Upper lobe of left lung (tissue), 4 donors: ENCODE results near the gene RAB3D.

Experiments
- EP300 ChIP-seq, 4 donors: sonication (generic); formaldehyde crosslinking; IDR thresholded peaks; one replicate each; pipeline ENCODE4 v1.5.1; 2017; ENCODE audit warnings: antibody characterized with exemption in 4 of 4, control low read depth in 2 of 4
- POLR2A ChIP-seq, 4 donors: fragments of 450-650 bp; IDR thresholded peaks; one replicate each; pipeline ENCODE4 v1.5.1; 2016 to 2017; ENCODE audit warnings: antibody characterized with exemption in 4 of 4, mild to moderate bottlenecking in 2 of 4
- POLR2AphosphoS5 ChIP-seq, 2 donors: sonication (generic); formaldehyde crosslinking; IDR thresholded peaks; one replicate each; pipeline ENCODE4 v1.5.1; 2017; ENCODE audit warnings: antibody characterized with exemption in 2 of 2
- TF ChIP-seq, protein P1 (sequence below), 6 experiments: fragments of 450-650 bp in 4 of 6; fragments of 200-600 bp in 2 of 6; sonication (generic) in 2 of 6; IDR thresholded peaks; one replicate each; pipeline ENCODE4 v1.5.1; 2016 to 2019; ENCODE audit warnings: antibody characterized with exemption in 6 of 6

DNA sequence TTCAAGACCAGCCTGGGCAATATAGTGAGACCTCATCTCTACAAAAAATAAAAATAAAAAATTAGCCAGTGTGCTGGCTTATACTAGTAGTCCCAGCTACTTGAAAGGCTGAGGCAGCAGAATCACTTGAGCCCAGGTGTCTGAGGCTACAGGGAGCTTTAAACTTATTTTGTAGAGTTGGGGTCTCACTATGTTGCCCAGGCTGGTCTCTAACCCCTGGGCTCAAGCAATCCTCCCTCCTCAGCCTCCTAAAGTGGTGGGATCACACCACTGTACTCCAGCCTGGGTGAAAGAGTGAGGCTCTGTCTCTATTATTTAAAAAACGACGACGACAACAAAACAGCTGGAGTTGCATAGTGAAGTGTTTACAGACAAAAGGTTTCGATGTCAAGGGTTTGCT is 8.0 kb downstream of the RAB3D start:
- TF ChIP-seq POLR2A (IDR thresholded peaks at IDR 0.05): no peak
- no peak for TF ChIP-seq POLR2AphosphoS5 (IDR thresholded peaks at IDR 0.05)
- TF ChIP-seq, protein P1, sequence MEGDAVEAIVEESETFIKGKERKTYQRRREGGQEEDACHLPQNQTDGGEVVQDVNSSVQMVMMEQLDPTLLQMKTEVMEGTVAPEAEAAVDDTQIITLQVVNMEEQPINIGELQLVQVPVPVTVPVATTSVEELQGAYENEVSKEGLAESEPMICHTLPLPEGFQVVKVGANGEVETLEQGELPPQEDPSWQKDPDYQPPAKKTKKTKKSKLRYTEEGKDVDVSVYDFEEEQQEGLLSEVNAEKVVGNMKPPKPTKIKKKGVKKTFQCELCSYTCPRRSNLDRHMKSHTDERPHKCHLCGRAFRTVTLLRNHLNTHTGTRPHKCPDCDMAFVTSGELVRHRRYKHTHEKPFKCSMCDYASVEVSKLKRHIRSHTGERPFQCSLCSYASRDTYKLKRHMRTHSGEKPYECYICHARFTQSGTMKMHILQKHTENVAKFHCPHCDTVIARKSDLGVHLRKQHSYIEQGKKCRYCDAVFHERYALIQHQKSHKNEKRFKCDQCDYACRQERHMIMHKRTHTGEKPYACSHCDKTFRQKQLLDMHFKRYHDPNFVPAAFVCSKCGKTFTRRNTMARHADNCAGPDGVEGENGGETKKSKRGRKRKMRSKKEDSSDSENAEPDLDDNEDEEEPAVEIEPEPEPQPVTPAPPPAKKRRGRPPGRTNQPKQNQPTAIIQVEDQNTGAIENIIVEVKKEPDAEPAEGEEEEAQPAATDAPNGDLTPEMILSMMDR (IDR thresholded peaks at IDR 0.05): no peak
- TF ChIP-seq EP300 (IDR thresholded peaks at IDR 0.05): no peak
